Right lobe of liver (tissue), 4 donors: ENCODE measurements around the gene ADSS1.
A peak's percentile ranks its signal among the peaks of the same experiment; 100 is the strongest.

Experiments
- POLR2A ChIP-seq: fragments of 450-650 bp; IDR thresholded peaks from one replicate; pipeline ENCODE4 v1.6.1; 2017; ENCODE audit warnings: antibody characterized with exemption, mild to moderate bottlenecking
- TF ChIP-seq, protein P1 (sequence below), 4 donors: fragments of 200-600 bp in 3 of 4; fragments of 450-650 bp in 1 of 4; IDR thresholded peaks; one replicate each; pipeline versions ENCODE4 v1.5.1 to v1.8.0; 2016 to 2022; ENCODE audit warnings: antibody characterized with exemption in 4 of 4, mild to moderate bottlenecking in 2 of 4
- donor health status: DM: no; HTN: no; CAD: no.
- donor health status: DM: no; HTN: no; CAD: no.
- donor health status: DM: no; HTN: yes; CAD: no.

DNA sequence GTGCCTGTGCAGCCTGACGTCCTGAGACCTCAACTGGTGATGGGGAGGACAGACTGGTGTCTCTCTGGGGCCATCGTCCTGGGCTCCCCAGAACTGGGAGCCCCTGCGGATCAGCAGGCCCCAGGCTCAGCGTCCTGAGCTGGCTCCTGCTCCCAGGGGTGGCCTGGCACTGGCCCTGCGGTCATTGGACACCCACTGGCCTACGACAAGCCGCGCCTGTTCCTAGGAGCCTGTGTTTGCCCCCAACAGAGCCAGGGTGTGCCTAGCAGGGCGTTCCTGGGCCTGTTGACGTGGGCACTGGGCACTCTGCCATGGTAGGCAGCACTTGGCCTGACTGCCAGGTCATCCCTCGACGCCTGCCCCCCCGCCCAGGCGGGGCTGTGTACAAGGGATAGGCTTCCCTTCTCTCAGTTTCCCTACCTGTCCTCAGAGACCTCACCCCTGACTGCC, 8.4 kb downstream of the ADSS1 start:
- TF ChIP-seq, protein P1, sequence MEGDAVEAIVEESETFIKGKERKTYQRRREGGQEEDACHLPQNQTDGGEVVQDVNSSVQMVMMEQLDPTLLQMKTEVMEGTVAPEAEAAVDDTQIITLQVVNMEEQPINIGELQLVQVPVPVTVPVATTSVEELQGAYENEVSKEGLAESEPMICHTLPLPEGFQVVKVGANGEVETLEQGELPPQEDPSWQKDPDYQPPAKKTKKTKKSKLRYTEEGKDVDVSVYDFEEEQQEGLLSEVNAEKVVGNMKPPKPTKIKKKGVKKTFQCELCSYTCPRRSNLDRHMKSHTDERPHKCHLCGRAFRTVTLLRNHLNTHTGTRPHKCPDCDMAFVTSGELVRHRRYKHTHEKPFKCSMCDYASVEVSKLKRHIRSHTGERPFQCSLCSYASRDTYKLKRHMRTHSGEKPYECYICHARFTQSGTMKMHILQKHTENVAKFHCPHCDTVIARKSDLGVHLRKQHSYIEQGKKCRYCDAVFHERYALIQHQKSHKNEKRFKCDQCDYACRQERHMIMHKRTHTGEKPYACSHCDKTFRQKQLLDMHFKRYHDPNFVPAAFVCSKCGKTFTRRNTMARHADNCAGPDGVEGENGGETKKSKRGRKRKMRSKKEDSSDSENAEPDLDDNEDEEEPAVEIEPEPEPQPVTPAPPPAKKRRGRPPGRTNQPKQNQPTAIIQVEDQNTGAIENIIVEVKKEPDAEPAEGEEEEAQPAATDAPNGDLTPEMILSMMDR (IDR thresholded peaks at IDR 0.05), result no peak
- TF ChIP-seq POLR2A, result peak; percentile 58
